Kidney glomerular epithelial cell (primary cell): Measurements from ENCODE around the gene RNF144A.
A peak's percentile ranks its signal among the peaks of the same experiment; 100 is the strongest.
"Not testable (repeated sequence)": the region's sequence is repeated elsewhere in the genome, so short reads cannot be mapped to it uniquely, and the experiment has no call there.

Experiments used
- DNase-seq: peaks from one replicate; lab custom pipeline; 2025; lab: John Stamatoyannopoulos, UW

RNF144A gene

GRCh38 chr2:6972067-6972710 lies 55.0 kb downstream of the RNF144A start:
- DNase-seq, result no peak

- DNase-seq, result no peak
These were observed 56.8 kb downstream of the RNF144A start for GRCh38 chr2:6973895-6974545.

- peak; percentile 28 for DNase-seq
These were observed 58.8 kb downstream of the RNF144A start for GRCh38 chr2:6975988-6976387.

- no peak for DNase-seq
These were observed 60.0 kb downstream of the RNF144A start for GRCh38 chr2:6977113-6977741.

- no peak for DNase-seq
These were observed 60.6 kb downstream of the RNF144A start for GRCh38 chr2:6977786-6978185.

GRCh38 chr2:6978991-6979390 lies 61.8 kb downstream of the RNF144A start:
- no peak for DNase-seq

GRCh38 chr2:6982449-6982848 lies 65.2 kb downstream of the RNF144A start:
- DNase-seq, result no peak

- no peak for DNase-seq
These were observed 65.8 kb downstream of the RNF144A start for GRCh38 chr2:6982934-6983589.

GRCh38 chr2:6986301-6986911 lies 69.2 kb downstream of the RNF144A start:
- no peak for DNase-seq

- DNase-seq, result no peak
These were observed 69.7 kb downstream of the RNF144A start for GRCh38 chr2:6986912-6987361.

- DNase-seq, result no peak
These were observed 73.7 kb downstream of the RNF144A start for GRCh38 chr2:6990871-6991270.

GRCh38 chr2:6992794-6993228 lies 75.6 kb downstream of the RNF144A start:
- no peak for DNase-seq

GRCh38 chr2:6993229-6993640 lies 76.0 kb downstream of the RNF144A start:
- no peak for DNase-seq

- no peak for DNase-seq
These were observed 76.7 kb downstream of the RNF144A start for GRCh38 chr2:6993936-6994335.

GRCh38 chr2:6994536-6995128 lies 77.4 kb downstream of the RNF144A start:
- DNase-seq, result no peak

- no peak for DNase-seq
These were observed 78.3 kb downstream of the RNF144A start for GRCh38 chr2:6995391-6996097.

GRCh38 chr2:6999211-6999877 lies 82.1 kb downstream of the RNF144A start:
- DNase-seq, result no peak

- DNase-seq, result not testable (repeated sequence)
These were observed 84.2 kb downstream of the RNF144A start for GRCh38 chr2:7001395-7001794.

GRCh38 chr2:7003895-7004294 lies 86.7 kb downstream of the RNF144A start:
- no peak for DNase-seq

GRCh38 chr2:7004636-7005035 lies 87.4 kb downstream of the RNF144A start:
- no peak for DNase-seq

GRCh38 chr2:7007488-7007845 lies 90.3 kb downstream of the RNF144A start:
- no peak for DNase-seq
